ENCODE measurements around the gene ADPRH.
"Not testable (repeated sequence)": the region's sequence is repeated elsewhere in the genome, so short reads cannot be mapped to it uniquely, and the experiment has no call there.

The ADPRH gene

DNA sequence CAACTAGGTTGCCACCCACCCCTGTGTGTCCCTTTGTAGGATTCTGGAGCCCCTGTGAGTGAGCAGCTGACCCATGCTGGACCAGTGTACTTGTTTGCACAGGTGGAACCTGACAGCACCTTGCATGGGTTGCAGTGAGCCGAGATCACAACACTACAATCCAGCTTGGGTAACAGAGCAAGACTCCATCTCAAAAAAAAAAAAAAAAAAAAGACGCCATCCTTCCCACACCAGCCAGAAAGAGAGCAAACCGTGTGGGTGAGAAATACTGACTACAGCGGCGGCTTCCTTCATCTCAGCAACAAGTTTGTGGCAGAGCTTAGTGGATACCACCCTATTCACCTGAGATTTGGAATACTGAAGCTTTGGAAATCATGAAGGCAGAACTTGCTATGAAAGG is 19.1 kb upstream of the ADPRH start:
- DNase-seq, result no peak

DNA sequence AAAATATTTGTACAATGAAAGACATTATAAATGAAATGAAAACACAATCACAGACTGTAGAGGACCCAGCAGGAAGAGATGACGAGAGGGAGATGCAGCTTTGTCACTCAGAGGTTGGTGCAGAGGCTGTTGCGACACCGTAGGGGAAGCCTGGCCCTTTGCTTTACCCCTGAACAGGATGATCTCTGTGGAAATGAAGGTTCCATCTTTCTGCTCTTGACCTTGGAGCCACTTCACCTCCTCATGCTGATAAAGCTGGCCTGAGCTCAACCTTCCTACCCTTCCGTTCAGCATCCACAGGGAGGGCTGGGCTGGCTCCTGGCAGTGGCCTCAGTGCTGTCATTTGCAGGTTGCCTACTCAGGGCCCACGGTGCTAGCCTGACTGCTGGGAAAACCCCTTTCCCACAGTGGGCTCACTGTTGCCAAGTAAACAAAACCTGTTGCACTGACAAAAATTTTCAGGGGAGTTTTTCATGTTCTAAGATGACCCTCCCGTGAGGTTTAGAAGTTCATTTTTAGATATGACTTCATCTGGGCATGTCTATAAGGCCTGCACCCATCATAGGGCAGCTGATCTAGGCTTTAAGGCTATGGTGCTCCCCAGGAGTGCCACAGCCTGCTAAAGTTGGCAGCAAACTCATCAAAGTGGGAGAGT is 16.9 kb upstream of the ADPRH start:
- DNase-seq, result no peak

DNA sequence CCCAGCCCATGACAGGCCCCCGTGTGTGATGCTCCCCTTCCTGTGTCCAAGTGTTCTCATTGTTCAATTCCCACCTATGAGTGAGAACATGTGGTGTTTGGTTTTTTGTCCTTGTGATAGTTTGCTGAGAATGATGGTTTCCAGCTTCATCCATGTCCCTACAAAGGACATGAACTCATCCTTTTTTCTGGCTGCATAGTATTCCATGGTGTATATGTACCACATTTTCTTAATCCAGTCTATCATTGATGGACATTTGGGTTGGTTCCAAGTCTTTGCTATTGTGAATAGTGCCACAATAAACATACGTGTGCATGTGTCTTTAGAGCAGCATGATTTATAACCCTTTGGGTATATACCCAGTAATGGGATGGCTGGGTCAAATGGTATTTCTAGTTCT is 16.0 kb upstream of the ADPRH start:
- not testable (repeated sequence) for DNase-seq

DNA sequence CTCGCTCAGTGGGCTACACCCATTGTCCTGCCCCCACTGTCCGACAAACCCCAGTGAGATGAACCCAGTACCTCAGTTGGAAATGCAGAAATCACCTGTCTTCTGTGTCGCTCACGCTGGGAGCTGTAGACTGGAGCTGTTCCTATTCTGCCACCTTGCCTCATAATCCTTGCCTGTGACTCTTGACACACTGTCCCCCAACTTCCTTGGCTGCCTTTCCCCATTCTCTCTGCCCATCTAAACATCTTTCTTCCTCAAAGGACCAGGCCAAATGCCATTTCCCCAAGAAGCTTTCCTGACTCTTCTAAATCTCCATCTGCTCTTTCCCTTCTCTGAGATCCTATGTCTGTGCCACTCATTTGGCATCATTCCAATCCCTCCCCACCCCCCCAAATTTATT is 10.1 kb upstream of the ADPRH start:
- DNase-seq, result no peak

DNA sequence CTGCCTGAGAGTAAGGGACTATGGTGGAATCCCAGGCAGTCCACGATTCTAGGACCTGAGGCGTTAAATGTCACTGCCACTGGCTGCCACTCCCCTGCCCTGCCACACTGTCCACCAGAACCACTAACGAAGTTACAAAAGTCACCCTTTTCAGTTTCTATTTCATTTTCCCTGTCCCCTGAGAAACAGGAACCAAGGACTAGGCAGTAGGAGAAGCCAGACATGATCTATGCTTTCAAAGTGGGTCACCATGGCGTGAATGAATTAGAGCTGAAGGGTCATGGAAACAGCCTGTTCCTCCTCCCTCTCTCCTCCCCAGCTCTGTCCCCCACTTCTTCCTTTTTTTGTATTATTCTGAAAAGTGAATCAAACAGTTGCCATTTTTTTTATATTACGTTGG is 9.1 kb upstream of the ADPRH start:
- no peak for DNase-seq

DNA sequence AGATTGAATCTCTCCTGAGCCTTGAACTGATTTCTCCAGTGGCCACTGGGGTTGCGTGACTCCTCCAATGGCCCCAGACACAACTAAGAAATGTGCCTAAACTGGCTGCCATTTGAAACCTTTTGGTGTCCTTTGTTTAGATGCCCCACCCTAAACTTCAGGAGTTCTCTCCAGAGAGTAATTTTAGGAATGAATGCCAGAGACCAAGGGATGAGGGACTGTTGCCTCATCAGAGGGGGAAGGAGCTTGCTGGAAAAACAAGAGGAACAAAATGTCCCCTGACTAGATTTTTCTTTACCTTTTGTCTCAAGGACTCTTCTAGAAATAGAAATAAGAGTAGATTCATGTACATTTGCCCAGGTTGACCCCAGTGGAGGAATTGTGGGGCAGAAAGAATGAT is 8.1 kb upstream of the ADPRH start:
- no peak for DNase-seq

DNA sequence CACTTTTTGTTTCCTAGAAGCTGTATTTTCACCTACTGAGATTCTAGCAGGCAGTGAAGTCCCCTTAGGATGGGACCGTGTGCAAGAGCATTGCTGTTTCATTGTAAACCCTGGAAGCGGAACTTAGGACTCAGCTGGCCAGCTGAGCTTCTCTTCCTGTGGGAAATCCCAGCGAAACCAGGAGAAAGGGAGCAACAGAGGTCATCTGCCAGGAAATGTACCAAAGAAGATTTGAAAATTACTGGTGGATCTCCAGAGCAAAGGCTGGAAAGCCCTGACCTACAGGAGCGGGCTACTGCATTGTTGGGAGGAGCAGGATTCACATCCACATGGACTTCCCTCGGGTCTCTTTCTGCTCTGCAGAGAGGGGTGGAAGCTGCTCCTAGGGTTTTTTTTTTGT is 7.6 kb upstream of the ADPRH start:
- no peak for DNase-seq

DNA sequence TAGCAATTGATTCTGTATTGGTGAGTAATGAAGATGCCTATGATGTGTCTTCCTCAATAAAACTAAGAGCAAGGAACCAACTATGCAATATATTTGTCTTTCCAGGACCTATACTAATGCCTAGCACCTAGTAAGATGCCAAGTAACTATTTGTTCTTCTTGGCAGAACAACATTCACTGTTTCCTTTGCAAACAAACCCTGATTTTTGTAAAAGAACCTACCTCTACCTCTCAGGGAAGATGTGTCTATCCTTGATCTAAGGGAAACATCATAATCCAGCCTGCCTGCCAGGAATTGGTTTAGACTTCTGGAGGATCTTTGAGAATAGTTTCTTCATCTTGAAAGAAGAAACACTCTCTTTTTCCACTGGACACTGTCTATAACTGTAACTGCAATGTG is 3.8 kb upstream of the ADPRH start:
- DNase-seq, result no peak

DNA sequence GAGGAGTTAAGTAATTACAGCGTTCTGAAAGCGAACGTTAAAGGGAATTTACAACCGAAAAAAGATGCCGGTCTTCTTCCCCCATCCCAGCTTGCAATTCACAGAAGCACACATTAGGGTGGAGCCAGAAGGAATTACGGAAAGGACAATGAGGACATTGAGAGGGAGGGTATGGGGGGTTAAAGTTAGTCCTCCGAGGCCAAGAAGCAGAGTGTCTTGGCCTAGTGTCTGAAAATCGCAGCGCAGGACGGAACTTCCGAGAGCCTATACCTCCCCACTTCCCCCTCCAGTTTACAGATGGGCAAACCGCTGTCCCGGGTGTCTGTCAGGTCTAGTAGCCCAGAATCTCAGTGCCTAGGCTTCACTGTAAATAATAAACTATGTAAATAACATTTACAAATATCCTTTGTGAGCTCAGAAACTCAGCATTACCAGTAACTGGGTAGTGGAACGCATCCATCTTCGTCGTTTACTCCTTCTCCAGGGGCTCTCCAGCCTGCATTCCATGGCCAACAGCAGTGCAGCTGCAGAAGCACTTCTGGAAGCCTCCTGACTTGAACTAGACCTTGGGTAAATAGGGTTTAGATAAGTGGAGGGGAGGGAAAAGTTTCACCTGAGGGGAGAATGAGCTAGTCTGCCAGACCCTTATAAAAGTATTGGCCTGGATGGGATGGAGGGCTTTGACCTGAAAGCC is 922 bp downstream of the ADPRH start:
- DNase-seq, result no peak

DNA sequence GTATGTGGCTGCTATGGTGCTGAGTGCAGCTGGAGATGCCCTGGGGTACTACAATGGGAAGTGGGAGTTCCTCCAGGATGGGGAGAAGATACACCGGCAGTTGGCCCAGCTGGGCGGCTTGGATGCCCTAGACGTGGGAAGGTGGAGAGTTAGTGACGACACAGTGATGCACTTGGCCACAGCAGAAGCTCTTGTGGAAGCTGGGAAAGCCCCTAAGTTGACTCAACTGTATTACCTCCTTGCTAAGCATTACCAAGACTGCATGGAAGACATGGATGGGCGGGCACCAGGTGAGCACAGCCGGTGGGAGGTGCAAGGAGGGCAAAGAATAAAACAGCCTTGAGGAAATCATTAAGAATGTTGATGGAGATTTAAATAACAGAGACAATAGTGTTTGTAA is 2.9 kb downstream of the ADPRH start:
- no peak for DNase-seq

DNA sequence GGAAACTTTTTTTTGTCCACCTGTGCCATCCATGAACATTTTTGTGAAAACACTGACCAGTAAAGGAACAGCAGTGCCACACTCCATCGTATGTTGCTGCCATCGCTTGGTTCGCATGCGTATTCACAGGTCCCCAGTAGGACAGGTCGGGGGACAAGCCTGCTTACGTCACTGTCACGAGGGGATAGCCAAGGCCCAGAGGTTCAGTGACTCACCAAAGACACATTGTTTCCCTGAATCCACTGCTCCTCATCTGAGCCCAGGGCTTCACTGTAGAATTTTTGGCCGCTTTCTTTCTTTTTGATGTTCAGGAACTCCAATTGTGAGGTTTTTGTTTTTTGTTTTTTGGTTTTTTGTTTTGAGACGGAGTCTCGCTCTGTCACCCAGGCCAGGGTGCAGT is 5.9 kb downstream of the ADPRH start:
- no peak for DNase-seq

DNA sequence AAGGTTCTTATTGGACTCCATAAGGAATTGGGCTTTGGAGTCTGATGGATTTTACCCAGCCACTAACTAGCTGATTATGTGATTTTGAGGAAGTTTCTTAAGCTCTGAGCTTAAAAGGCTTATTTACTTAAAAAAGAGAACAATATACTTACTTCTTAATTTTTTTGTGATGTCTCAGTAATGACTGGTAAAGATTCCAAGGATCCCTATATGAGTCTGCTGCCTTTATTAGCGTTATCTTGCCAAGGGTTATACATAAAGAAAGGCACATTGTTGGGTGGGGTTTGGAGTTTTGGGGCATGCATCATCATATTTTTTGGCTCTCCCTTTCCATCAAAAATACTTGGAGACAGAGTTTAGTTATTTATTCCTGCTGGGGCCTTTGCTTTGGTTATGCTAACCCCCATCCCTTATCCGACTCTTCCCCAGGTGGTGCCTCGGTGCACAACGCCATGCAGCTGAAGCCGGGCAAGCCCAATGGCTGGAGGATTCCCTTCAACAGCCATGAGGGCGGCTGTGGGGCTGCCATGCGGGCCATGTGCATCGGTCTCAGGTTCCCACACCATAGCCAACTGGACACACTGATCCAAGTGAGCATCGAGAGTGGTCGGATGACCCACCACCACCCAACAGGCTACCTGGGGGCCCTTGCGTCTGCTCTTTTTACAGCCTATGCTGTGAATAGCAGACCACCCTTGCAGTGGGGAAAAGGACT is 6.7 kb downstream of the ADPRH start:
- no peak for DNase-seq

DNA sequence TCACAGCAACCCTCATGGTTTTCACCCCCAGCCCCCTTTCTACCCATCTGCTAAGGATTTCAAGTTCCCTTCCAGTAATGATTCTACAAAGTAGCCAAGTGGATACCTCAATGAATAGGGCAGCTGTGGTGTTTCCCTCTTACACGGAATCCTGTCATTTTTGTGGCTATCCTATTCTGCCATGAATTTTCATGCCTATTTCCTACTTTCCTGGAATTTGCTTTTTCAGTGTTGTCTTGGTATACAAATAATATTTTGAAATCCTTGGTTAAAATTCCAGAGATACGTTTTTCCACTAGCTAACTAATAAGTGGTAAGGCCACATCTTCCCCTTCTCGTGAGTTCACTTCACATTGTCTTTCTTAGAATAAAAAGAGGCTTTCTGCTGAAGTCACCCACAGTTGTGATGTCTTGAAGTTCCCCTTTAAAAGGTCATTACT is 7.5 kb downstream of the ADPRH start:
- DNase-seq, result no peak

DNA sequence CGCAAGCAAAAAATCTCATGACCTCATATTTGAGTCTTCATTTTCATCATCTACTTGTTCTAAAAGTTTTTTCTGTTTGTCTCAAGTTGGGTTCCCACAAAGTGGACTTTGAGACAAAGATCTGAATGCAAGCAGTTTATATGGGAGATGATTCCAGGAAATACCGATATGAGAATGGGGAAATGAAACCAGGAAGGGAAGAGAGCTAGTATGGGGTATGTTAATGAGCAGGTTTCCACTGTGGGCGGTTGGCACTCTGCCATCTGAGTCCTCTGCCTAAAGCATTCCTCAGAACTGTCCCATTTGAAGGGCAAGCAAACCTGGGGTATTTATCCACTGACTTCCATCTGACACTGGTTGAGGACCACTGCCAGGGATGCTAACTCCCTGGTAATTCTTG is 8.8 kb downstream of the ADPRH start:
- no peak for DNase-seq

DNA sequence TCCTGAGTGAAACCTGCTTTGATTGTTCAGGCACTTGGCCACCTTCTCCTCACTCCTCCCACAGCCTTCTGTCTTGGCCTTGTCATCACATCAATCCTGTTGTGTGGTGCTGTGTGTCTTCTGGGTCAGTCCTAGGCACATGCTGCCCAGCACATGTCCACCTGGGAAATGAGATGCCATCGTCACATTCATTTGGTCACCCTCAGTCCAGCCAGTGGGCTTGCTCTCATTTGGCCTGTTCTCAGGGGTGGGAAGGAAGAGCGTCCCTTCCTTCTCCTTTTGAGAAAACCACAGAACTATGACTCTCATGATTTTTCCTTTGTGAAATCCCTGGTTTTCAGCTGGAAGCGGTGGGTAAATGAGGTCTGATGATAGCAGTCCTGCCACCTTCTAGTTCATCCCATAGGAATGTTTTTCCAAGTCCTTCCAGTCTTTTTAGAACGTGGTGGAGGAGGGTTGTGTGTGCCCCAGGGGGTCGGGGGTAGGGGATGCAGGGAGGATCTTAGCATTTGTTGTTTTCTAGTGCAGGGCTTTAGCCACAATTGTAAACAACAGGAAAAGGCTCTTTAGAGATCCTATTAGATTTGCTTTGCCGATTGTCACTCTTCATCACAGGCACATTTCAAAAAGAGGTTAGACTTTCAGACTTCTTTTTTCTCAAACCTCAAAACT is 9.9 kb downstream of the ADPRH start:
- no peak for DNase-seq

DNA sequence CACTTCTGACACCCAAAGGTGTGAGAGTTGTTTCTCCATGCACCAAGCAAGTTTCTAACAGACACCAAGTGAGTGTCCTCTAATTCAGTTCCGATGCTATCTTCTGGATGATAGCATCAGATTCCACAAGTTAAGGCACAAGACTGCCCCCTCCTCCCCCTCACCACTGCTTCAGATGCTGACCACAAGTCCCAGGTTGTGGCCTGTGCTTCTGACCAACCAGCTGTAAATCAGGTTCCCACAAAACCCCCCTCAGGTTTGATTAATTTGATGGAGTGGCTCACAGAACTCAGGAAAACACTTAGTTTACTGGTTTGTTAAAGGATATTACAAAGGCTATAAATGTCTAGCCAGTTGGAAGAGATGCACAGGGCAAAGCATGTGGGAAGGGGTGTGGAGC is 11.4 kb downstream of the ADPRH start:
- DNase-seq, result no peak

DNA sequence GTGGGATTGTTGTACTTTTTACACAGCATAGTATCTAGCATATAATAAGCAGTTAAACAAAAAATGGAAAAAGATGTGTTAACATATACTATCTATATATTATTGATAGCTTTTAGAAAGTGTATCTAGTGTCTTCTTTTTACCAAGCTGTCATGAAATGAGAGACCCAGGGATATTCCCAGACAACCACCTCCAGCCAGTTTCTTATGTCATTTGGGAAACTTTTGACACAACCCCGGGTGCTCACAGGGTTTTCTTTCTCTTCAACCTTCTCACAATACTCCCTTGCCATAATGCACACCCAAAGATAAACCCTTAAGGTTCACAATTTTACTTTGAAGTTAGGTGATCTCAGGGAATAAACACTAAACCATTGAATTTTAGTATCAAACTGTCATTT is 13.6 kb downstream of the ADPRH start:
- no peak for DNase-seq

DNA sequence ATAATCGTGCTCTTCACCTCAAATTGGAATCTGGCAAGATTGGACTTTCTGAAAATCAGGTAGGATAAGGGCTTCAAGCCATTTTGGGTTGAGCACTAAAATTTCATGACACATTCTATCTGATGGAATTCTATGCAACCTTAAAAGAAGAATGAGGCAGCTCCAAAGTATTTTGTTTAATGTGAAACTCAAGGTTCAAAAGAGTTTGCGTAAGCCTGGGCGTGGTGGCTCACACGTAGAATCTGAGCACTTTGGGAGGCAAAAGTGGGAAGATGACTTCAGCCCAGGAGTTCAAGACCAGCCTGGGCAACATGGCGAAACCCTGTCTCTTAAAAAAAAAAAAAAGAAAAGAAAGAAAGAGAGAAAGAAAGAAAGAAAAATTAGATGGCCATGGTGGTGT is 14.8 kb downstream of the ADPRH start:
- DNase-seq, result no peak

DNA sequence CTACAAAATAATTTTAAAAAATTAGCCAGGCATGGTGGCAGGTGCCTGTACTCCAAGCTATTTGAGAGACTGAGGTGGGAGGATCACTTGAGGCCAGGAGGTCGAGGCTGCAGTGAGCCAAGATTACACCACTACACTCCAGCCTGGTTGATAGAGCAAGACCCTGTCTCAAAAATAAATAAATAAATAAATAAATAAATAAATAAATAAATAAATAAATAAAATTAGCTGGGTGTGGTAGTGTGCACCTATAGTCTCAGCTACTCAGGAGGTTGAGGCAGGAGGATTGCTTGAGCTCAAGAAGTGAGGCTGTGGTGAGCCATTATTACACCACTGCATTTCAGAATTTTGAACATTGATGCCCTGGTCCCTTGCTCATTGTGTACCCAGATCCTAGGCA is 15.6 kb downstream of the ADPRH start:
- not testable (repeated sequence) for DNase-seq

DNA sequence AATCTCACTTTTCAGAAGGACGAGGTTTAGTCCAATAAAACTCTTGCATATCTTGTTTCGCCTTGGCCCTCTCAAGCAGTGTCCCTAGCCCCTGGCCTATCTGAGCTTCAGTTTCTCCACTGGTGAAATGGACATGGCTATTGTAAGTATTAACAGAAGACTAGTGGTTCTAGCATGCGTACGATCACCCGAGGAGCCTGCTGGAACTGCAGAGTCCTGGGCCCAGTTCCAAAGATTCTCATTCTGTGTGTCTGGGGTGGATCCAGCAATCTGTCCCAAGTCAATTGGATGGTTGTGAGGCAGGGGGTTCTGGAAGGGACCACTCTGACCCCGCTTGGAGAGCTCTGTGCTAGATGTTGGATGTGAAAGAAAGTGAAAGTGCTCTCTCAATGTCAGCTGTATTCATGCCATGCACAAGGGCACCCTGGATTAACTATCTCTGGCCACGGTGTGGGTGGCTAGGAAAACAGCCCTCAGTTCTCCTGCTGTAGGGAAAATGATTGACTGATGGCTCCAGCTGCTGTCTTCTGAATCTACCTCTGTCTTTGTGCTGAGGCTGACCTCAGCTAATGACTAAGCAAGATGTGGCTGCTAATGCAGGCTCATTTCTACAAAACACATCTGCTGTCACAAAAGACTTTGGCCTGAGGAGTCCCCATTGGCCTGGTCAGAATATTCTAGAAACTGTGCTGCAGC is 16.5 kb downstream of the ADPRH start:
- no peak for DNase-seq

DNA sequence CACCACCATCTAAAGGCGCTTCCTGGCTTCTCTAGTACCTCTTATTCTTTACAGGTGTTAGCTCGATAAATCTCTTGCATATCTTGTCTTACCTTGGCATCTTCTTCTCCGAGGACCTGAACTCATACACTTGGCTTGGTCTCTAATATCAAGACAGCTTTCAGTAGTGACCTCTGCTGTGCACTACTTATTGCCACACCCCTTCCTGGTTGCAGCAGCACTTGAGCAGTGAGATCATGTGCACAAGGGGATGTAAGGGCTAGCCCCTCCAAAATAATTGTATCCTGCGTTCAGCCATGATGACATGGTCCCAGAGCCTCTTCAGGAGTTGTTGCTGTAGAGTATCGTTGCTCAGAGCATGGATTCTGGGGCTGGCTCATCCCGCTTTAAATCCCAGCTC is 17.1 kb downstream of the ADPRH start:
- DNase-seq, result no peak

DNA sequence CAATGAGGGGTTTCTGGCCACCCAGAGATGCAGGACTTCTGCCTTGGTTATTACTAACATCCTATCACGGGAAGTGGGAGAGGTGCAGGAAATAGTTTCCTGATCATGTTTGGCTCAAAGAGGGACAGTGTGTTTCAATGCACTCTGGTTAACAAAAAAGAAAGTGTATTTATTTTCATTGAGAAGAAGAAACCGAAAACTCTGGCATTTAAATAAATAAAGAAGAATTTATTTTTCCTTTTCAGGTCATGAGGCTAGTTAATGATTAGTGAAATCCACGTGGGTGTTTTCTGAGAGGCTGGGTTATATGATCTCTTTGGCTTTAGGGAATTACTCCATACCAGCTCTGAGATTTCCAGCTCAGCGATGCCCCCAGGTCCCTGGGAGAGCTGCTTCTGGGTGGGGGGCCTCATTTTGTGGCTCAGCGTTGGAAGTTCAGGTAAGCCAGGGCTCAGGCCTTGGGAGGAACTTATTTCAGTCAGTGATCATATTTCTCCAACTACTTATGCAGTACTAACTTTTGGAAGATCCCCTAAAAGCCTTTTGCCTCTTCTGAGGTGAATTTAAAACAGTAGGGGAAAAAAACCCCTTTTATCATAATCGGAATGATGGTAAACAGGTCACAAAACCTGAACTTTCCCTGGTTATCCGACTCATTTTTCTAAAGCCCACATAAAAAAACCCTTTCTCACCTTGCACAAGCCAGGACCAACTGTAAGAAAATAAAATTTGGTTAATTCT is 18.4 kb downstream of the ADPRH start, which contains the start of gene PLA1A:
Gene PLA1A (plus strand): TSS at position 338 of the 741 bp plus-strand sequence. CDS start 29 bp downstream, at position 367.
- no peak for DNase-seq
